ENCODE measurements around the gene LENG8. TPM values are rescaled to one million over a fixed set of nuclear protein-coding genes. Genes with fewer than 3 reads are reported as not detected.

The LENG8 gene
- total RNA-seq, 2 experiments from 2014 or later, result 191 to 282 TPM

- Mint-ChIP-seq H3K27me3 (peaks cover 16% of the 10 kb centered on the region), H3K27ac (no peak overlapping the region), H3K36me3 (no peaks in the 10 kb centered on the region), H3K4me1 (peaks cover 2% of the 10 kb centered on the region), H3K9me3 (ENCODE audit: low read depth) (no peaks in the 10 kb centered on the region), H3K4me3 (no peak overlapping the region)
- CTCF ChIA-PET, result interaction anchor here (1.2 kb wide), 1 partner anchor 12 kb away, joined by 3 read pairs; no protein-coding TSS in a partner anchor
- ATAC-seq (no peak), DNase-seq (no peak)
Measured at GRCh38 chr19:54426291-54426931, 22.6 kb upstream of the LENG8 start.

GRCh38 chr19:54427586-54427985 lies 21.4 kb upstream of the LENG8 start:
- DNase-seq, result no peak
- Mint-ChIP-seq H3K9me3 (ENCODE audit: low read depth) (no peaks in the 10 kb centered on the region), H3K36me3 (no peaks in the 10 kb centered on the region), H3K27ac (no peak overlapping the region), H3K4me1 (peaks cover 2% of the 10 kb centered on the region), H3K27me3 (peaks cover 16% of the 10 kb centered on the region), H3K4me3 (no peak overlapping the region)
- ATAC-seq, result no peak
- CTCF ChIA-PET, result no interaction called here

- Mint-ChIP-seq H3K27ac (no peak overlapping the region), H3K36me3 (no peaks in the 10 kb centered on the region), H3K27me3 (peaks cover 14% of the 10 kb centered on the region), H3K4me3 (no peak overlapping the region), H3K9me3 (ENCODE audit: low read depth) (no peaks in the 10 kb centered on the region), H3K4me1 (peaks cover 2% of the 10 kb centered on the region)
- DNase-seq (no peak), ATAC-seq (no peak)
- CTCF ChIA-PET, result interaction anchor here (0.9 kb wide), 1 partner anchor 11 kb away, joined by 3 read pairs; no protein-coding TSS in a partner anchor
Measured at GRCh38 chr19:54428323-54429175, 20.4 kb upstream of the LENG8 start.

DNA sequence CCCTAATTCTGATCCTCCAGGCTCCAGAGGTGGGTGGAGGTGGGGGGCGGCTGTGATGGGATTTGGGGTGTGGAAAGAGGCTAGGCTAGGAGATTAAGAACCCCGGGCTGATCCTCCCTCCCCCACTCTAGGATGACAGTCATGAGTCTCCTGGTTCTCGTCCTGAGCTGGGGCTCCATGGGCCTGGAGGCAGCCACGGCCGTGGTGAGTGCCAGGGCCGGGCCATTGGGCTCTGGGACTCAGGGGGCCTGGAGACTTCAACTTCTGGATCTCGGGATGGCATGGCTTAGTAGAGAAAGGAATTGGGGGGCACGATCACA lies 19.9 kb upstream of the LENG8 start:
- Mint-ChIP-seq H3K27me3 (peaks cover 13% of the 10 kb centered on the region), H3K4me3 (no peak overlapping the region), H3K9me3 (ENCODE audit: low read depth) (no peaks in the 10 kb centered on the region), H3K27ac (no peak overlapping the region), H3K36me3 (no peaks in the 10 kb centered on the region), H3K4me1 (peaks cover 2% of the 10 kb centered on the region)
- no peak for ATAC-seq
- DNase-seq, result no peak
- CTCF ChIA-PET, result interaction anchor here (0.9 kb wide), 1 partner anchor 11 kb away, joined by 3 read pairs; no protein-coding TSS in a partner anchor

GRCh38 chr19:54429545-54430227 lies 19.3 kb upstream of the LENG8 start:
- no peak for ATAC-seq
- Mint-ChIP-seq H3K36me3 (no peaks in the 10 kb centered on the region), H3K27ac (no peak overlapping the region), H3K4me1 (peaks cover 5% of the 10 kb centered on the region), H3K9me3 (ENCODE audit: low read depth) (no peaks in the 10 kb centered on the region), H3K4me3 (no peak overlapping the region), H3K27me3 (peaks cover 12% of the 10 kb centered on the region)
- no peak for DNase-seq
- CTCF ChIA-PET, result interaction anchor here (0.7 to 0.9 kb wide), 2 partner anchors 10 to 12 kb away, joined by 3 to 4 read pairs; no protein-coding TSS in a partner anchor

GRCh38 chr19:54430306-54431254 lies 18.4 kb upstream of the LENG8 start:
- CTCF ChIA-PET, result no interaction called here
- Mint-ChIP-seq H3K27ac (no peak overlapping the region), H3K36me3 (no peaks in the 10 kb centered on the region), H3K9me3 (ENCODE audit: low read depth) (no peaks in the 10 kb centered on the region), H3K4me3 (no peak overlapping the region), H3K27me3 (peaks cover 7% of the 10 kb centered on the region), H3K4me1 (peaks cover 11% of the 10 kb centered on the region)
- ATAC-seq, result peak; percentile 87
- DNase-seq, result no peak

DNA sequence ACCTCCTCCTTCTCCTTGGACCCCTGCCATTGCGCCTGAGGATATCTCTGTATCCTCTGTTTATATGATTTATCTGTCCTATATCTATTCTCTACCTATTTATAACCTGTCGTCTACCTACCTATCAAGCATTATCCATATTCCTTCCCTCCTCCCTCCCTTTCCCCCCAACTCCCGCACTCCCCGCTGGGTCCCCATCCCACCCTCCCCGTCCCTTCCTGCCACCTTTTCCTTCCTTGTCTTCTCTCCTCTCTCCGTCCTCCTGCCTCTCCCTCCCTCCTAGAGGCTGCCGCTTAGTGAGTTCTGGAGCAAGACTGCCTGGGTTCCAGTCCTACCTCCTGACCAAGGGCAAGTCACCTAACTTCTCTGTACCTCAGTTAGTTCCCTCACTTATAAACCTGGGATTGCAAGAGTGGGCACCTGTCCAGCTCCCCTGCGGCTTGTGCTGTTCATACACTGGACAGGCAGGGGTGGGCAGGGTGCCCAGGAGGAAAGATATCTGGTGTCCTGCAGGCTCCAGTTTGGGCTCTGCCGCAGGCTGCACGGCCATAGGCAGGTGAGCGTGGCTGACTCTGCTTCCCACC lies 17.7 kb upstream of the LENG8 start:
- peaks cover 7% of the 10 kb centered on the region for H3K27me3 Mint-ChIP-seq
- CTCF ChIA-PET, result no interaction called here
- H3K9me3 Mint-ChIP-seq (ENCODE audit: low read depth), result no peaks in the 10 kb centered on the region
- no peak overlapping the region for H3K4me3 Mint-ChIP-seq
- ATAC-seq (no peak), DNase-seq (no peak)
- H3K36me3 Mint-ChIP-seq, result no peaks in the 10 kb centered on the region
- H3K4me1 Mint-ChIP-seq, result peaks cover 11% of the 10 kb centered on the region
- H3K27ac Mint-ChIP-seq, result no peak overlapping the region

DNA sequence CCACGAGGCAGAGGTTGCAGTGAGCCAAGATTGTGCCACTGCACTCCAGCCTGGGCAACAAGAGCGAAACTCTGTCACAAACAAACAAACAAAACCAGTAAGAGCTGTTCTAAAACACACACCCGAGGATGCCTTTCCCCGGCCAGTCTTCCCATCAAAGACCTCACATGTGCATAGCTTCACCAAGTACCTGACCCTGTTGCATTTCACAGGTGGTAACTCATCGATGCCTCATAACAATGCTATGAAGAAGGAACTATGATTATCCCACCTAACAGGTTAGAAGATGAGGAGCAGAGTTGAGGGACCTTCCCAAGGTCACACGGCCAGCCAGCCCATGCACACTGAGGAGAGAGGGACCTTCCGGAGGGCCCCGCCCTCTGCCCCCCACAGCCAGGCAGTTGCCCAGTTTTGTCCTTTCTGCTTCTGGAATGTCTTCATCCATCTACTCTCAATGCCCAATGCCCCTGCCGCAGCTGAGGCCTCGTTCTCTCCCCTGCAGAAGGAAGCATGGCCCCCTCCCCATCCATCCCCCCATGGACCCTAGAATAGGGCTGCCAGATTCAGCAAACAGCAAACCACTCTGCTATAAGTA lies 16.8 kb upstream of the LENG8 start:
- ATAC-seq, result no peak
- Mint-ChIP-seq H3K4me1 (peaks cover 13% of the 10 kb centered on the region), H3K9me3 (ENCODE audit: low read depth) (no peaks in the 10 kb centered on the region), H3K4me3 (no peak overlapping the region), H3K27me3 (peaks cover 3% of the 10 kb centered on the region), H3K27ac (no peak overlapping the region), H3K36me3 (peaks cover 2% of the 10 kb centered on the region)
- no peak for DNase-seq
- CTCF ChIA-PET, result interaction anchor here (1.6 kb wide), 1 partner anchor 41 kb away, joined by 4 read pairs; no protein-coding TSS in a partner anchor

- peaks cover 4% of the 10 kb centered on the region for H3K36me3 Mint-ChIP-seq
- H3K9me3 Mint-ChIP-seq (ENCODE audit: low read depth), result no peaks in the 10 kb centered on the region
- DNase-seq, result no peak
- H3K27ac Mint-ChIP-seq, result no peak overlapping the region
- CTCF ChIA-PET, result interaction anchor here (1.6 kb wide), 1 partner anchor 43 kb away, joined by 4 read pairs; no protein-coding TSS in a partner anchor
- H3K4me1 Mint-ChIP-seq, result peaks cover 13% of the 10 kb centered on the region
- ATAC-seq, result no peak
- H3K27me3 Mint-ChIP-seq, result peaks cover 3% of the 10 kb centered on the region
- H3K4me3 Mint-ChIP-seq, result no peak overlapping the region
Measured at GRCh38 chr19:54433697-54434096, 15.3 kb upstream of the LENG8 start.

- peak overlapping the region; percentile 54 for H3K27ac Mint-ChIP-seq
- peaks cover 2% of the 10 kb centered on the region for H3K27me3 Mint-ChIP-seq
- H3K36me3 Mint-ChIP-seq, result peaks cover 4% of the 10 kb centered on the region
- DNase-seq (no peak), ATAC-seq (no peak)
- no peaks in the 10 kb centered on the region for H3K9me3 Mint-ChIP-seq (ENCODE audit: low read depth)
- H3K4me3 Mint-ChIP-seq, result no peak overlapping the region
- peaks cover 13% of the 10 kb centered on the region for H3K4me1 Mint-ChIP-seq
- CTCF ChIA-PET, result no interaction called here
Measured at GRCh38 chr19:54434112-54434872, 14.7 kb upstream of the LENG8 start.

DNA sequence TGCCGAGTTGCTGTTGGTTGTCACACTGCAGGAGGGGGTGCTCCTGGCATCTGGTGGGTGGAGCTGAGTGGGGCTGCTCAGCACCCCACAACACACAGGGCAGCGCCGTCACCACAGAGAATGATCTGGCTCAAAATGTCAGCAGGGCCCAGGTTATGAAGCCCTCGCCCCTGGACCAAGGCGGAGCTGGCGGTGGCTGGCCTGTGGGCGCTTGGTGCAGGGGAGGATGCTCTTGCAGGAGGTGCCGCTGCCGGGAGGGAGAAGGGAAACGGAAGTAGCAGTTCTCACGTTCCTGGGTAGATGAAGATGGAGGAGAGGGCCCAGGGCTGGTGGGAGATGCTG lies 14.2 kb upstream of the LENG8 start:
- H3K4me3 Mint-ChIP-seq, result no peak overlapping the region
- peak; percentile 16 for ATAC-seq
- CTCF ChIA-PET, result interaction anchor here (0.7 kb wide), 1 partner anchor 14 kb away, joined by 3 read pairs; the partner anchor contains the start of gene LENG8
- peaks cover 4% of the 10 kb centered on the region for H3K36me3 Mint-ChIP-seq
- H3K4me1 Mint-ChIP-seq, result peaks cover 13% of the 10 kb centered on the region
- H3K27ac Mint-ChIP-seq, result peak overlapping the region; percentile 54
- H3K9me3 Mint-ChIP-seq (ENCODE audit: low read depth), result no peaks in the 10 kb centered on the region
- DNase-seq, result peak; percentile 50
- no peaks in the 10 kb centered on the region for H3K27me3 Mint-ChIP-seq
